NCI-H446 (cell line): Measurements from ENCODE around the gene ELF2.
"Not testable (repeated sequence)": the region's sequence is repeated elsewhere in the genome, so short reads cannot be mapped to it uniquely, and the experiment has no call there.

Experiments used
- DNase-seq, 2 experiments: peaks; one replicate each; lab custom pipeline; 2025; lab: John Stamatoyannopoulos, UW

ELF2 gene

DNA sequence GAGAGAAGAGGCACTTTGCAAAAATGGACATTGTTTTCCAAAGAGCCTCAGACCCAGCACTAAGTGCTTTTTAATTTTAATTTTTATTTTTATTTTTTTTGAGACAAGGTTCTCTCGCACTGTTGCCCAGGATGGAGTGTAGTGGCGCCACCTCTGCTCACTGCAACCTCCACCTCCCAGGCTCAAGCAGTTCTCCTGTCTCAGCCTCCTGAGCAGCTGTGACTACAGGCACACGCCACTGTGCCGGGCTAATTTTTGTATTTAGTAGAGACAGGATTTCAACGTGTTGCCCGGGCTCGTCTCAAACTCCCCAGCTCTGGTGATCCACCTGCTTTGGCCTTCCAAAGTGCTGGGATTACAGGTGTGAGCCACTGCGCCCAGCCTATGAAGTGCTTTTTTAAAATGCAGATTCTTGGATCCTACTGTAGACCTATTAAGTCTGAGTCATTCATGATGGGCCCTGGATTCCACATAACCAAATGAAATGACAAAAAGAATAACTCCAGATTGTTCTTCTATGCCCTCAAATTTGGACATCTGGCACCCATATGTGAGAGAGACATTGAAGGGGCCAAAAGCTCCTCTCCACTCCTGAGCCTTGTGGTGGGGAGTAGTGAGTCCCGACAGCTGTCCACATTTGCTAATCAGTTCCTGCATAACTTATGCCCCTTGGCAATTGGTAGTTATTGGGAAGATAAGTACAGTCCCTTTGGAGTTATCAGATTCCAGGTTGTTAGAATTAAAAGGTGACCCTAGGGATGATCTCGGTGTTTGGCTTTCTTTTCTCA lies 157.9 kb downstream of the ELF2 start:
- peak in 1 of 2 experiments; percentile 65 for DNase-seq

DNA sequence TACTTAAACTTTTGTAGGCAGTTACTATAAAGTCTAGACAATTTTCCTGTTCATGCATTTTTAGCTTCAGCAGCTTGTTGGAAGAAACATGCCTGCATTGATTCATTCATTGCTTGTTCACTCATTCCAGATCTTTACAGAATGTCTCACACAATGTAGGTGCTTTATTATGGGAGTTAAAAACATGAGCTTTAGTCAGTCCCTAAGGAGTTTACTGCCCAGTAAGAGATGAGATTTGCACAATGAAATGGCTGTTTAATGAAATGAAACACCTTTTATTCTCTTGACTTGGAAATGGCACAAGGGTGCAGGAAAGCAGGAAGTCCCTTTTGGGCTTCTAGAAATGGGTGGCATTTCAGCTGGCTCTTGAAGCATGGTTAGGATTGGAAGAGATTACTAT lies 158.5 kb downstream of the ELF2 start:
- no peak for DNase-seq

DNA sequence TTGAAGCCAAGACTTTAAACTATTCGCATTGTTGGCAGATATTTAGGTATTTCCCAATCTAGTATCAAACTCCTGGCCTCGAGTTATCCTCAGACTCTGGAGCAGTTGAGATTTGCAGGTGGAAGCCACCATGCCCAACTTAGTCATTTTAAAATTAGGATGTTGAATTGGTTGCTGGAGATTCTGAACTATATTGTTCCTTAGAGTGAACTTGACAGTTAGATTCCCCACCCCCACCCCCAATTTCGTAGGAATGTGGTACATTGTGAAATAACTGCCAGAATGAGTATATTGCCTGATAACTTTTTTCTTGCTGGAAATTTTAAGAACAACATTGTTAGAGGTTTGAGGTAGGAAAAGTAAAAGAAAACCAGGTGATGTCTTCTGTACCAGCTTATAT lies 159.2 kb downstream of the ELF2 start:
- no peak for DNase-seq

DNA sequence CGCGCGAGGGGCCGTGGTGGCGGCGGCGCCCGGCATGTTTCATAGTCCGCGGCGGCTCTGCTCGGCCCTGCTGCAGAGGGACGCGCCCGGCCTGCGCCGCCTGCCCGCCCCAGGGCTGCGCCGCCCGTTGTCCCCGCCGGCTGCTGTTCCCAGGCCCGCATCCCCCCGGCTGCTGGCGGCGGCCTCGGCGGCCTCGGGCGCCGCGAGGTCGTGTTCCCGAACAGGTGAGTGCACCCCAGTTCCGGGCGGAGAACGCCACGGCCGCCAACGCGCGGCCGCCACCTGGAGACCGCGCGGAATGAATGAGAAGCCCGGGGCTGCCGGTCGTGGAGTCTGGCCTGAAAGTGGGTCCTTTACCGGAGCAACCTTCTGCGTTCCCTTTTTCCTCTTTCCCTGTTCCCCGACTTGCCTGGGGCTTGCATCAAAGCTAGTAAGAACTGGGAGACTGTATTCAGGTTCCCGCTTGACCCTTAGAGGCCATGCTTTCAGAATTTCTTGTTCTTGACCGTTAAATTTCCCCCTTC lies 161.0 kb downstream of the ELF2 start:
- DNase-seq, result peak in 1 of 2 experiments; percentile 42

DNA sequence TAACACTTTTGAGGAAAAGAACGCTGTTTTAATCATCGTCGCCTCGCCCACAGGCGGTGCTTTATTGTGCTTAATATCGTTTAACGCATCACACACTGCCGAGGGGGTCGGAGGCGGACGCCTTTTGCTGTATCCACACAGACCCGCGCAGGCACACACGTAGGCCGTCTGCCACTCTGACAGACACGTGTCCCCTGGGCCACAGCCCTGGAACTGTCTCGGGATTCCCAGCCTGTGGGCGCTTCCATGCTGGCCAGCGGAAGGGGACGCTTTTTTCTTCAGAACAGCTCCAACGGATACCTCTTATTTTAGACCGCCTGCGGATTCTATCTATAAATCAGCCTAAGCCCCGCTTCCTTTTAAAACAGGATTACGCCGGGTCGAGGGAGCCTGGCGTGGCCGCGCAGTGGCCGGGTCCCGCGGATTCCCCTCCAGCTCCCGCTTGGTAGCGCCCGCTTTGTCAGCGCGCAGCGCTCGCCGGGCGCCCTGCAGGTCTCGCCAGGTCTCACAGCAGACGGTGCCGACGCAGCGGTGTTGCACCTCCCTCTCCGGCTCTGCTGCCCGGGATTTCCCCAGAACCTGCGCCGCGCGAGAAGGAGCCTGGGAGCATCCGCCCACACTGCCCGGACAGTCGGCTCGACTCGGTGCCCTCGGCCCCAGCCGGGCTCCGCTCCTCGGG lies 161.6 kb downstream of the ELF2 start, which contains the start of gene NOCT:
NOCT (plus strand) TSS at position 513 of the 679 bp plus-strand sequence. CDS start 201 bp downstream, outside the sequence.
- DNase-seq, result peak; percentile 71 to 89

DNA sequence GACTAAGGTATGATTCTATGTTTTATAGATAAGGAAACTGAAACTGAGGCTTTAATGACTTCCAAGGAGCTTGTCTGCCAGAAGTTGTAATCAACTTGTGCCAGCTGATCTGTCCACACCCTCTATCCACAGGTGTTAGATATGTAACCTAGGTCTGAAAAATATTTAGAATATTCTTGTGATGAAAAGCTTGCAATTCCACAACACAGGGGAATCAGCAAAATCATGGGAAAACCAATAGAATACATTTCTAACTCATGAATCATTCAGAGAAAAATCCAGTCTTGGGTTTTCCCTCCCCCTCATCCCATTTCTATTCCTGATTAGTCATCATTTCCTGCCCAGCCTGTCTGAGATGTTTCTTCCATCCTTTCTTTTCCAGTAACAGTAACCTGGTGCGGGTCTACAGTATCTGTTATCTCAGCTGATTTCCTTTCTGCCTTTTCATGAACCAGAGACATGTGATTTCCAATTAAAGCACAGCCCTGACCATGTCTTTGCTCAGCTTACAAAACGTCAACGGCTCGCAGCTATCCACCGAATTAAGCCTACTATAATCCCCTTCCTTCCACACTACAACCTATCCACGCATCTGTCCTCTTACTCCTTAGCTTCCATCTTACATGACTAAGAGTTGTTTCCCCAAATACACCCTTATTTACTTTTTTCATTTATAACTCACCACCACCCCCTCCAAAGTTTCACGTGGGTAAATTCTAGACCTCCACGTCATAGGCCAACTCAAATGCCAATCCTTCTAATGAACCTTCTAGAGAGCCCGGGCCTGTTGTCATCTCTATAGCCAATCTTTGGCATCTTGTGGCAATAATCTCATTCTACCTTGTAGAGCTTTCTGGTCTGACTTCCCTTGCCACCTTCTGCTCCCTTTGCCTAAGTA lies 162.4 kb downstream of the ELF2 start:
- DNase-seq, result no peak

DNA sequence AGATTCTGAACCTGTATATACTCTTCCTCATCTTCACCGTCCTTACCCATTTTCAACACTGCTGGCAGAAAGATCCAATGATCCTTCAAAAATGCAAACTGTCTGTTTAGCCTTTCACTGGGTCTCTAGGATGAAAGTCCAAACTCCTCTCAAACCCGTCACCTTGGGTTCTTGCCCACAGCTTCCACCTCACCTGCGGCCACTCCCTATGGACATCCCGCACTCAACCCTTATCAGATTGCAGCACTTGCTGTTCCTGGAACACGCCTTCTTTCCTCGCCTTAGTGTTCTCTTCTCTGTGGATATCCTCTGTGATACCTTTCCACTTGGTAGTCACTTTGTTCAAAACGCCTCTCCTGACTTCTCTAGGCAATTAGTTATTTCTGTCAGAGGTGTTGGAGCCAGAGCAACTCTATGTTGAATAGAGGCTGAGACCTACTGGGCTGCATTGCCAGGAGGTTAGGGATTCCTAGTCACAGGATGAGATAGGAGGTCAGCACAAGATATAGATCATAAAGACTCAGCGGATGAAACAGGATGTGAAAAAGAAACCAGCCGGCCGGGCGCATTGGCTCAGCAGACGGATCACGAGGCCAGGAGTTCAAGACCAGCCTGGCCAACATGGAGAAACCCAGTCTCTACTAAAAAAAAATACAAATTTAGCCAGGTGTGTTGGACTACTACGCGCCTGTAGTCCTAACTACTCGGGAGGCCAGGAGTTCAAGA lies 165.6 kb downstream of the ELF2 start:
- DNase-seq, result no peak

DNA sequence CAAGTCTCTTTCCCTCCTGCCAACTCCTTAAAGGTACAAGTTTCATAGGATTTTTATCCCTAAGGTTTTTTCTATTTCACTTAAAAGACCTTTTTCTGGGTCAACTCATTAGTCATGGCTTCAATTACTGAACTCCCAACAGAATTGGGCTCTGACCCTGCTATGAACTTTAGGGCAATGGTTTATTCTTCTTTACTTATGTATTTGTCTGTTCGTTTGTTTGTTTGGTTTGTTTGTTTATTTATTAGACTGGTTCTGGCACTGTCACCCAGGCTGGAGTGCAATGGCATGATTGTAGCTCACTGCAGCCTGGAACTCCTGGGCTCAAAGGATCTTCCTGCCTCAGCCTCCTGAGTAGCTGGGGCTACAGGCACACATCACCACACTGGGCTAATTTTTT lies 167.3 kb downstream of the ELF2 start:
- no peak for DNase-seq

DNA sequence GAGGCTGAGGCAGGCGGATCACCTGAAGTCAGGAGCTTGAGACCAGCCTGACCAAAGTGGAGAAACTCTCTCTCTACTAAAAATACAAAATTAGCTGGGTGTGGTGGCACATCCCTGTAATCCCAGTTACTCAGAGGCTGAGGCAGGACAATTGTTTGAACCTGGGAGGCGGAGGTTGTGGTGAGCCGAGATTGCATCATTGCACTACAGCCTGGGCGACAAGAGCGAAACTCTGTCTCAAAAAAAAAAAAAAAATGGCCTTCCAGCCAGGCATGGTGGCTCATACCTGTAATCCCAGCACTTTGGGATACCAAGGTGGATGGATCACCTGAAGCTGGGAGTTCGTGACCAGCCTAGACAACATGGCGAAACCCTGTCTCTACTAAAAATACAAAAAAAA lies 168.7 kb downstream of the ELF2 start:
- DNase-seq, result not testable (repeated sequence)

DNA sequence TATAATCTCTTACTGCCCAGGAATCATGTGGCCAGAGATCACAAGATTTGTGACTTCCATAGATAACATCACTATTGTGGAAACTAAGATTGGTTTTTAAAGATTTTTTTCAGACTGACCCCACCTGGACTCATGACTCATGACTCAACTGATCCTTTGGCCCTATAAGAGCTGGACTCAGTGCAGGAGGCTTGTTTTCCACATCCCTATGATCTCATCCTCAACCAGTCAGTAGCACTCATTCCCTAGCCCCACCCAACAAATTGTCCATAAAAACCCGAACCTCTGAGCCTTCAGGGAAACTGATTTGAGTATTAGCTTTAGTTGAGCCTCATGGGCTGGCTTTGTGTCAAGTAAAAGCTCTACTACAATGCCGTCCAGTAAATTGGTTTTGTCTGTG lies 169.4 kb downstream of the ELF2 start:
- DNase-seq, result no peak
